Measurements from ENCODE around the gene BACH2.

- no peak for TF ChIP-seq CBX2 (IDR thresholded peaks at IDR 0.05; ENCODE audit: borderline replicate concordance, low read depth)
- no peak for TF ChIP-seq REST (IDR thresholded peaks at IDR 0.05)
- TF ChIP-seq CTCF (IDR thresholded peaks at IDR 0.05), result no peak
- TF ChIP-seq HOXA7 (CRISPR knock-in tag; IDR thresholded peaks at IDR 0.05), result no peak
- TF ChIP-seq NFE2L2 (conservative IDR thresholded peaks at IDR 0.05; ENCODE audit: low read length), result no peak
- no peak for TF ChIP-seq POLR2A (IDR thresholded peaks at IDR 0.05; ENCODE audit: low read length)
- TF ChIP-seq RAD21 (conservative IDR thresholded peaks at IDR 0.05 in 1 of 2, IDR thresholded peaks at IDR 0.05 in 1 of 2), result no peak
- TF ChIP-seq RNF2 (IDR thresholded peaks at IDR 0.05; ENCODE audit: borderline replicate concordance, low read depth), result no peak
- TF ChIP-seq MYC (IDR thresholded peaks at IDR 0.05; ENCODE audit: borderline replicate concordance, low read length), result no peak
- no peak for TF ChIP-seq CHD4 (IDR thresholded peaks at IDR 0.05; ENCODE audit: borderline replicate concordance)
- TF ChIP-seq CEBPB (IDR thresholded peaks at IDR 0.05), result no peak
- TF ChIP-seq, protein P1, sequence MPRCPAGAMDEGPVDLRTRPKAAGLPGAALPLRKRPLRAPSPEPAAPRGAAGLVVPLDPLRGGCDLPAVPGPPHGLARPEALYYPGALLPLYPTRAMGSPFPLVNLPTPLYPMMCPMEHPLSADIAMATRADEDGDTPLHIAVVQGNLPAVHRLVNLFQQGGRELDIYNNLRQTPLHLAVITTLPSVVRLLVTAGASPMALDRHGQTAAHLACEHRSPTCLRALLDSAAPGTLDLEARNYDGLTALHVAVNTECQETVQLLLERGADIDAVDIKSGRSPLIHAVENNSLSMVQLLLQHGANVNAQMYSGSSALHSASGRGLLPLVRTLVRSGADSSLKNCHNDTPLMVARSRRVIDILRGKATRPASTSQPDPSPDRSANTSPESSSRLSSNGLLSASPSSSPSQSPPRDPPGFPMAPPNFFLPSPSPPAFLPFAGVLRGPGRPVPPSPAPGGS (IDR thresholded peaks at IDR 0.05), result no peak
- no peak for TF ChIP-seq PBX3 (IDR thresholded peaks at IDR 0.05)
- TF ChIP-seq USF2 (IDR thresholded peaks at IDR 0.05), result no peak
Measured at GRCh38 chr6:90290811-90291420, 5.7 kb downstream of the BACH2 start.
